GM12873 (cell line): ENCODE data around the gene NPIPA8.
"Not testable (repeated sequence)": the region's sequence is repeated elsewhere in the genome, so short reads cannot be mapped to it uniquely, and the experiment has no call there.

Source experiments
- CTCF ChIP-seq: IDR thresholded peaks from 2 replicates; pipeline ENCODE4 v1.5.1; 2012; ENCODE audit warnings: low read depth, mild to moderate bottlenecking, moderate library complexity, low read length, control low read depth; ENCODE audit not compliant: insufficient read depth; ENCODE audit errors: missing control alignments

Gene NPIPA8

DNA sequence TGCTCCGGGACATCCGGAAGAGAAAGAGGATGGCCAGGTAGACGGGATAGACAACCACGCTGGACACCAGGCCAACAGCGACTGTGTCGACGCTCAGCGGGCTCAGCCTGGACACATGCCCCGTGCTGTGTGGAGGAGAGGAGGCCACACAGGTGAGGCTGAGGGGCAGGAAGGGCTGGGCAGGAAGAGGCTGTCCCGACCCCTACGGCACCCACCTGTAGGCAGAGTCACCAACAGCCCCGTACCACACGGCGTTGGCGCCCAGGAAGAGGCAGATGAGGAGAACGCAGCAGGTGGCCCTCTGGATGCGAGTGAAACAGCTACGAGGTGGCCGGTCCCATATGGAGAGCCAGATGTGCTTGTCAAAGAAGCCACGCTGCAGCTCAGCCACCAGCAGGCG lies at the start of gene NPIPA8:
TSS of gene NPIPA8 (minus strand) at position 101 of the 400 bp plus-strand sequence. CDS start 4,074 bp downstream, outside the sequence.
- not testable (repeated sequence) for TF ChIP-seq CTCF
